SU-DHL-6 (cell line): ENCODE results near the gene VTI1A.

Source experiments
- H2AFZ ChIP-seq: fragments of 200-600 bp; sonication (generic); 2 replicates; pipeline ENCODE4 v1.6.1; 2014; ENCODE audit warnings: low read depth, mild to moderate bottlenecking, moderate library complexity, mixed read lengths, antibody characterized with exemption, low read length; ENCODE audit not compliant: severe bottlenecking
- H3F3A ChIP-seq: fragments of 200-600 bp; shearing (Covaris generic); 2 replicates; pipeline ENCODE4 v1.6.0; 2016; ENCODE audit warnings: antibody characterized with exemption, mild to moderate bottlenecking; ENCODE audit not compliant: insufficient read depth
- H3K27ac ChIP-seq: fragments of 200-600 bp; sonication (generic); 2 replicates; pipeline ENCODE4 v1.5.1; 2016; ENCODE audit warnings: low read depth, mild to moderate bottlenecking, low read length, moderate library complexity, mixed read lengths
- H3K27me3 ChIP-seq: fragments of 200-600 bp; sonication (generic), shearing (Covaris generic); 2 replicates; pipeline ENCODE4 v1.6.0; 2014; ENCODE audit warnings: mild to moderate bottlenecking, low read length
- H3K36me3 ChIP-seq: fragments of 200-600 bp; sonication (generic); 2 replicates; pipeline ENCODE4 v1.6.1; 2014; ENCODE audit warnings: mild to moderate bottlenecking, low read length, mixed read lengths
- H3K4me2 ChIP-seq: fragments of 300-600, 200-600 bp; shearing (Covaris generic), sonication (generic); 2 replicates; pipeline ENCODE4 v1.6.0; 2014; ENCODE audit warnings: low read length, low read depth, mild to moderate bottlenecking; ENCODE audit not compliant: poor library complexity, severe bottlenecking
- H3K4me3 ChIP-seq: fragments of 200-600 bp; sonication (generic); 2 replicates; pipeline ENCODE4 v1.5.1; 2014; ENCODE audit warnings: antibody characterized with exemption, low read length, mild to moderate bottlenecking, mixed read lengths; ENCODE audit not compliant: insufficient read depth, poor library complexity, severe bottlenecking
- H3K79me2 ChIP-seq: fragments of 200-600 bp; sonication (generic); 2 replicates; pipeline ENCODE4 v1.6.1; 2014; ENCODE audit warnings: mild to moderate bottlenecking, low read length, moderate library complexity; ENCODE audit not compliant: insufficient read depth
- H3K9ac ChIP-seq: fragments of 200-600 bp; sonication (generic); 2 replicates; pipeline ENCODE4 v1.7.0; 2014; ENCODE audit warnings: mild to moderate bottlenecking, low read length
- H3K9me2 ChIP-seq: fragments of 200-600 bp; sonication (generic); replicated peaks from 2 replicates; pipeline ENCODE4 v1.6.1; 2014; ENCODE audit warnings: low read length; ENCODE audit not compliant: insufficient read depth
- H3K9me3 ChIP-seq: fragments of 200-600 bp; sonication (generic); 2 replicates; pipeline ENCODE4 v1.6.1; 2014; ENCODE audit warnings: low read length, mixed read lengths; ENCODE audit not compliant: insufficient read depth
- H4K20me1 ChIP-seq: fragments of 200-600 bp; sonication (generic); 2 replicates; pipeline ENCODE4 v1.6.1; 2014; ENCODE audit warnings: low read depth, mild to moderate bottlenecking, antibody characterized with exemption, low read length, moderate library complexity, mixed read lengths
- EZH2phosphoT487 ChIP-seq: fragments of 200-600 bp; sonication (generic), shearing (Covaris generic); conservative IDR thresholded peaks from 2 replicates; pipeline ENCODE4 v1.6.1; 2018; ENCODE audit warnings: mild to moderate bottlenecking, antibody characterized with exemption, low read length, moderate library complexity, mixed read lengths
- TF ChIP-seq, protein P1 (sequence below): fragments of 200-600 bp; sonication (generic); IDR thresholded peaks from one replicate; pipeline ENCODE4 v1.5.1; 2017; ENCODE audit warnings: antibody characterized with exemption, mild to moderate bottlenecking, low read length, moderate library complexity; ENCODE audit not compliant: insufficient read depth, poor library complexity, severe bottlenecking

Gene VTI1A

GRCh38 chr10:112816033-112816430 is 369.0 kb downstream of the VTI1A start:
- H3F3A ChIP-seq, result no peaks in the 10 kb centered on the region
- no peak overlapping the region for H3K27ac ChIP-seq
- H3K9me3 ChIP-seq, result no peaks in the 10 kb centered on the region
- H3K9ac ChIP-seq, result no peak overlapping the region
- no peaks in the 10 kb centered on the region for H4K20me1 ChIP-seq
- TF ChIP-seq, protein P1, sequence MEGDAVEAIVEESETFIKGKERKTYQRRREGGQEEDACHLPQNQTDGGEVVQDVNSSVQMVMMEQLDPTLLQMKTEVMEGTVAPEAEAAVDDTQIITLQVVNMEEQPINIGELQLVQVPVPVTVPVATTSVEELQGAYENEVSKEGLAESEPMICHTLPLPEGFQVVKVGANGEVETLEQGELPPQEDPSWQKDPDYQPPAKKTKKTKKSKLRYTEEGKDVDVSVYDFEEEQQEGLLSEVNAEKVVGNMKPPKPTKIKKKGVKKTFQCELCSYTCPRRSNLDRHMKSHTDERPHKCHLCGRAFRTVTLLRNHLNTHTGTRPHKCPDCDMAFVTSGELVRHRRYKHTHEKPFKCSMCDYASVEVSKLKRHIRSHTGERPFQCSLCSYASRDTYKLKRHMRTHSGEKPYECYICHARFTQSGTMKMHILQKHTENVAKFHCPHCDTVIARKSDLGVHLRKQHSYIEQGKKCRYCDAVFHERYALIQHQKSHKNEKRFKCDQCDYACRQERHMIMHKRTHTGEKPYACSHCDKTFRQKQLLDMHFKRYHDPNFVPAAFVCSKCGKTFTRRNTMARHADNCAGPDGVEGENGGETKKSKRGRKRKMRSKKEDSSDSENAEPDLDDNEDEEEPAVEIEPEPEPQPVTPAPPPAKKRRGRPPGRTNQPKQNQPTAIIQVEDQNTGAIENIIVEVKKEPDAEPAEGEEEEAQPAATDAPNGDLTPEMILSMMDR, result no peak
- no peak for TF ChIP-seq EZH2phosphoT487
- H3K4me3 ChIP-seq, result no peak overlapping the region
- no peaks in the 10 kb centered on the region for H3K36me3 ChIP-seq
- no peak overlapping the region for H3K4me2 ChIP-seq
- no peaks in the 10 kb centered on the region for H3K79me2 ChIP-seq
- no peaks in the 10 kb centered on the region for H3K27me3 ChIP-seq
- no peaks in the 10 kb centered on the region for H3K9me2 ChIP-seq
- H2AFZ ChIP-seq, result no peak overlapping the region

DNA sequence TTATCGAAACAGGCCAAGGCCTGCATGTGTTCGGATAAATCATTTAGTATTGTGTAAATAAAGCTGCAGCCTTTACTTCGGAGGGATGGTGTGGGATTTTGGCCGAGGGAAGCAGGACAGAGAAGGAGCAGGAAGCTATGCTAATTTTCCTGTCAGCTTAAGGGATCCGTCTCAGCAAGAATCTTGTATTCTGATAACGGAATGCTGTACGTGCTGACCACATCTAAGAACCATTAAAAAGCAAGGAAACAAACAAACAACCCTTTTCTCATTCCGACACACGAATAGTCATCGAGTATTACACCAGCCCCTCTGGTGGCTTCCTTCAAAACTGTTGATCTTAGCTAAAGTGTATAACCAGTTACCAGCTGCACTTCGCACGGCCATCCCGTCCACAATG is 369.9 kb downstream of the VTI1A start:
- TF ChIP-seq, protein P1, result no peak
- TF ChIP-seq EZH2phosphoT487, result no peak
- Histone ChIP-seq H3K9ac (no peak overlapping the region), H3K4me2 (no peak overlapping the region), H3K27me3 (no peaks in the 10 kb centered on the region), H3K79me2 (no peaks in the 10 kb centered on the region), H3K36me3 (no peaks in the 10 kb centered on the region), H3F3A (no peaks in the 10 kb centered on the region), H3K27ac (no peak overlapping the region), H2AFZ (no peak overlapping the region), H4K20me1 (no peaks in the 10 kb centered on the region), H3K9me2 (no peaks in the 10 kb centered on the region), H3K9me3 (no peaks in the 10 kb centered on the region), H3K4me3 (no peak overlapping the region)

DNA sequence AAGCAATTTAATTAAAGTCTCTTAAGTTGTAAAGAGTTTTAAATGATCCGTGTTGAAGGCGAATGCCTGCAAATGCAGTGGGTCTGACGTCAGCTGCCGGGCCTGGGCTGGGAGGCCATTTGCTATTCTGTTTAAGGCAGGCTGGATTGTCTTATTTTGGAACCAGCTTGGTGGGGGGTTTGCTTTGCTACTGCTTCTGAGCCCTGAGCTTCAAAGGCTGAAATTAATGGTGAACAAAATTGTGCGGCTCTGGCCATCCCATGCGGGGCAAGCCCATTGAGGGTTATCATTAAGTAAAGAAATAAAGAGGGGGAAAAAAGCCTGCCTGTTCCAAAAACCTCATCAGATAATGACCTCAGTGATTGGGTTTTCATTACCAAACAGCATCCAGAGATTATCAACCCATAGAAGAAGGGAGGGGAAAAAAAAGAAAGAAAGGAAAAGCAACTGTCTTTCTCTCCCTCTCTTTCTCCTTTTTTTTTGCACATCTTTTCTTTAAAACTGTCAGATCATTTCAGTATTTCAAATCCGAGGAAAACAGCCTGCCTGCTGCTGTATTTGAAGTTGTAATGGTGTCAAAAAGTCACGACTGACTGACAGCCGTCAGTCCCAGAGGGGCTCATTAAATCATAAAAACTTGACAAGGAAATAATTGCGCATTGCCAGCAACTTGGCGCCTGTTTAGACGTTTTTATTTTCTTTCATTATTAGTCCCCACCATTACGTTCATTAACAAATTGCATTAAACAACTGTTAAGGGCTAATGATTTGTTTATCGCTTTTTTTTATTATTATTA is 371.2 kb downstream of the VTI1A start:
- Histone ChIP-seq H3K27ac (no peak overlapping the region), H3K9ac (no peak overlapping the region), H4K20me1 (no peaks in the 10 kb centered on the region), H3K36me3 (no peaks in the 10 kb centered on the region), H3K27me3 (no peaks in the 10 kb centered on the region), H3K4me2 (no peak overlapping the region), H3K79me2 (no peaks in the 10 kb centered on the region), H2AFZ (no peak overlapping the region), H3K9me3 (no peaks in the 10 kb centered on the region), H3K4me3 (no peak overlapping the region), H3F3A (no peaks in the 10 kb centered on the region), H3K9me2 (no peaks in the 10 kb centered on the region)
- TF ChIP-seq, protein P1, result no peak
- TF ChIP-seq EZH2phosphoT487, result no peak
